Measurements from ENCODE around the gene SESN2. TPM values are rescaled to one million over a fixed set of nuclear protein-coding genes. Genes with fewer than 3 reads are reported as not detected.
"Not testable (repeated sequence)": the region's sequence is repeated elsewhere in the genome, so short reads cannot be mapped to it uniquely, and the experiment has no call there.

The SESN2 gene
- total RNA-seq, 1 donor from 2014 or later = 22.2 TPM

DNA sequence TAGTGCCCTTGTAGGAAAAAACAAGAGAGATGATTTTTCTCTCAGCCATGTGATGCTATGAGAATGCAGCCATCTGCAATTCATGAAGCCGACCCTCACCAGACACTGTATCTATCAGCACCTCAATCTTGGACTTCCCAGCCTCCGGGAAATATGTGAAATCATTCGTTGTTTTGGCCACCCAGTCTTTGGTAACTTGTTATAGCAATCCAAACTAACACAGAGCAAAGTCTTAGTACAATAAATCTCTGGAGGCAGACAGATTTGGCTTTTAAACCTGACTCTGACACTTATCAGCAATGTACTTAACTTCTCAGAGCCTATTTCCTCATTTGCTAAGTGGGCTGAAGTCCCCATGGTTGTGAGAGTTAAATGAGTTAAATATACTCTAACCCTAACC lies 64.4 kb downstream of the SESN2 start:
- Mint-ChIP-seq H3K4me3 (ENCODE audit: low read depth) (no peak overlapping the region), H3K9me3 (ENCODE audit: low read depth) (no peaks in the 10 kb centered on the region), H3K4me1 (ENCODE audit: low read depth) (peaks cover 16% of the 10 kb centered on the region), H3K36me3 (ENCODE audit: insufficient read depth) (no peaks in the 10 kb centered on the region), H3K27ac (peak overlapping the region; percentile 8), H3K27me3 (no peaks in the 10 kb centered on the region)
- DNase-seq (ENCODE audit: low spot score, unreplicated experiment) = no peak
- TF ChIP-seq, protein P1, sequence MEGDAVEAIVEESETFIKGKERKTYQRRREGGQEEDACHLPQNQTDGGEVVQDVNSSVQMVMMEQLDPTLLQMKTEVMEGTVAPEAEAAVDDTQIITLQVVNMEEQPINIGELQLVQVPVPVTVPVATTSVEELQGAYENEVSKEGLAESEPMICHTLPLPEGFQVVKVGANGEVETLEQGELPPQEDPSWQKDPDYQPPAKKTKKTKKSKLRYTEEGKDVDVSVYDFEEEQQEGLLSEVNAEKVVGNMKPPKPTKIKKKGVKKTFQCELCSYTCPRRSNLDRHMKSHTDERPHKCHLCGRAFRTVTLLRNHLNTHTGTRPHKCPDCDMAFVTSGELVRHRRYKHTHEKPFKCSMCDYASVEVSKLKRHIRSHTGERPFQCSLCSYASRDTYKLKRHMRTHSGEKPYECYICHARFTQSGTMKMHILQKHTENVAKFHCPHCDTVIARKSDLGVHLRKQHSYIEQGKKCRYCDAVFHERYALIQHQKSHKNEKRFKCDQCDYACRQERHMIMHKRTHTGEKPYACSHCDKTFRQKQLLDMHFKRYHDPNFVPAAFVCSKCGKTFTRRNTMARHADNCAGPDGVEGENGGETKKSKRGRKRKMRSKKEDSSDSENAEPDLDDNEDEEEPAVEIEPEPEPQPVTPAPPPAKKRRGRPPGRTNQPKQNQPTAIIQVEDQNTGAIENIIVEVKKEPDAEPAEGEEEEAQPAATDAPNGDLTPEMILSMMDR (IDR thresholded peaks at IDR 0.05; ENCODE audit: unreplicated experiment) = no peak

DNA sequence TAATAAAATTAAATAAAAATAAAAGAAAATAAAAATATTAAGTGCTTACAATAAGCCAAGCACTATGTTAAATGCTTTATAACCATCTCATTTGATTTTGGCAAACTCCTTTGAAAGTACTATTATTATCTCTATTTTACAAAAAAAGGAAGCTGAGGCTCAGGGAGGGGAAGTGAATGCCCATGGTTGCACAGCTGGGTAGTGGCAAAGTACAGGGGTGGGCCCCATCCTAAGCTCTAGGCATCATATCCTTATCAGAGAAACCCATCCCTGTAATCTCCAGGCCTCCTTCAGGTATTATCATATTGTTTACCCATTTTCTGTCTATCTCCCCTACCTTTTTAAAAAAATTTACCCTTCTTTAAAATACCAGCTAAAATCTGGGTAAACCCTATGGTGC lies 67.2 kb downstream of the SESN2 start:
- DNase-seq (ENCODE audit: low spot score, unreplicated experiment) = no peak
- no peak overlapping the region for H3K27ac Mint-ChIP-seq
- peaks cover under 1% of the 10 kb centered on the region for H3K36me3 Mint-ChIP-seq (ENCODE audit: insufficient read depth)
- H3K4me1 Mint-ChIP-seq (ENCODE audit: low read depth) = peaks cover 20% of the 10 kb centered on the region
- no peaks in the 10 kb centered on the region for H3K9me3 Mint-ChIP-seq (ENCODE audit: low read depth)
- TF ChIP-seq, protein P1 (IDR thresholded peaks at IDR 0.05; ENCODE audit: unreplicated experiment) = no peak
- H3K4me3 Mint-ChIP-seq (ENCODE audit: low read depth) = no peak overlapping the region
- H3K27me3 Mint-ChIP-seq = no peaks in the 10 kb centered on the region

DNA sequence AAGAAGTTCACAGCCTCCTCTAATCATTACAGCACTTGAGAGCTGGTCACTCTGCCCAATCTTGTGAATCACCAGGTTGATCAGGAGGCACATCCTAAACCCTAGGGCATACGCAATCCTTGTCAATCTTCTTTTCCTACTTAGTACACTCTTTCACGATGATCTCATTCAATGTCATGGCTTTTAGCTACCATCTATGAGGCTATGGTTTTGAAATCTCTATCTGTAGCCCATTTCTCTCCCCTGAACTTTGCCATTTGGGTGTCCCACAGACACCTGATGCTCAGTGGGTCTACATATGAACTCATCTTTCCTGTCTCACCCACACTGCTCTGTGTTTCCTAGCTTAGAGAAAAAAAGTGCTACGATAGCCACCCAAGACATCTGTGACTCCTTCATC lies 67.7 kb downstream of the SESN2 start:
- Mint-ChIP-seq H3K27ac (no peak overlapping the region), H3K4me3 (ENCODE audit: low read depth) (no peak overlapping the region), H3K4me1 (ENCODE audit: low read depth) (peaks cover 19% of the 10 kb centered on the region), H3K36me3 (ENCODE audit: insufficient read depth) (peaks cover 1% of the 10 kb centered on the region), H3K27me3 (no peaks in the 10 kb centered on the region), H3K9me3 (ENCODE audit: low read depth) (no peaks in the 10 kb centered on the region)
- TF ChIP-seq, protein P1 (IDR thresholded peaks at IDR 0.05; ENCODE audit: unreplicated experiment) = no peak
- DNase-seq (ENCODE audit: low spot score, unreplicated experiment) = no peak

DNA sequence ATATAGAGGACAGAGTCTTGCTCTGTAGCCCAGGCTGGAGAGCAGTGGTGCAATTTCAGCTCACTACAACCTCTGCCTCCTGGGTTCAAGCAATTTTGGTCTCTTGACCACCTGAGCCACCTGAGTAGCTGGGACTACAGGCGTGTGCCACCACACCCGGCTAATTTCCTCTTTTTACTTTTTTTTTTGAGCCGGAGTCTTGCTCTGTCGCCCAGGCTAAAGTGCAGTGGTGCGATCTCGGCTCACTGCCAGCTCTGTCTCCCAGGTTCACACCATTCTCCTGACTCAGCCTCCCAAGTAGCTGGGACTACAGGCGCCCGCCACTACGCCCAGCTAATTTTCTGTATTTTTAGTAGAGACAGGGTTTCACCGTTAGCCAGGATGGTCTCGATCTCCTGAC lies 68.1 kb downstream of the SESN2 start:
- Mint-ChIP-seq H3K4me1 (ENCODE audit: low read depth) (peaks cover 17% of the 10 kb centered on the region), H3K4me3 (ENCODE audit: low read depth) (peak overlapping the region; percentile 94)
- H3K9me3 Mint-ChIP-seq (ENCODE audit: low read depth); H3K36me3 Mint-ChIP-seq (ENCODE audit: insufficient read depth); DNase-seq (ENCODE audit: low spot score, unreplicated experiment); H3K27ac Mint-ChIP-seq; H3K27me3 Mint-ChIP-seq: not testable (repeated sequence)

DNA sequence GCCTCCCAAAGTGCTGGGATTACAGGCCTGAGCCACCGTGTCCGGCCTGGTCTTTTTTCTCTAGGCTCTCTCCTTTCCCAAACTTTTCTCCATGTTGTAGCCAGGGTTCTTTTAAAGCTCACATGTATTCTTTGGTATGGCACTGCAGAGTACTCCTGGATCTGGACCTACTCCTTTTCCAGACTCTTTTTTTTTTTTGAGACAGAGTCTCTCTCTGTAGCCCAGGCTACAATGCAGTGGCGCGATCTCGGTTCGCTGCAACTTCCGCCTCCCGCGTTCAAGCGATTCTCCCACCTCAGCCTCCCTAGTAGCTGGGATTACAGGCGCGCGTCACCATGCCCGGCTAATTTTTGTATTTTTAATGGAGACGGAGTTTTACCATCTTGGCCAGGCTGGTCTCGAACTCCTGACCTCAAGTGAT lies 68.9 kb downstream of the SESN2 start:
- peaks cover 8% of the 10 kb centered on the region for H3K36me3 Mint-ChIP-seq (ENCODE audit: insufficient read depth)
- H3K9me3 Mint-ChIP-seq (ENCODE audit: low read depth) = no peaks in the 10 kb centered on the region
- H3K4me1 Mint-ChIP-seq (ENCODE audit: low read depth) = peaks cover 16% of the 10 kb centered on the region
- TF ChIP-seq, protein P1 (IDR thresholded peaks at IDR 0.05; ENCODE audit: unreplicated experiment) = no peak
- peak overlapping the region; percentile 94 for H3K4me3 Mint-ChIP-seq (ENCODE audit: low read depth)
- peak overlapping the region; percentile 98 for H3K27ac Mint-ChIP-seq
- DNase-seq (ENCODE audit: low spot score, unreplicated experiment) = no peak
- no peaks in the 10 kb centered on the region for H3K27me3 Mint-ChIP-seq

DNA sequence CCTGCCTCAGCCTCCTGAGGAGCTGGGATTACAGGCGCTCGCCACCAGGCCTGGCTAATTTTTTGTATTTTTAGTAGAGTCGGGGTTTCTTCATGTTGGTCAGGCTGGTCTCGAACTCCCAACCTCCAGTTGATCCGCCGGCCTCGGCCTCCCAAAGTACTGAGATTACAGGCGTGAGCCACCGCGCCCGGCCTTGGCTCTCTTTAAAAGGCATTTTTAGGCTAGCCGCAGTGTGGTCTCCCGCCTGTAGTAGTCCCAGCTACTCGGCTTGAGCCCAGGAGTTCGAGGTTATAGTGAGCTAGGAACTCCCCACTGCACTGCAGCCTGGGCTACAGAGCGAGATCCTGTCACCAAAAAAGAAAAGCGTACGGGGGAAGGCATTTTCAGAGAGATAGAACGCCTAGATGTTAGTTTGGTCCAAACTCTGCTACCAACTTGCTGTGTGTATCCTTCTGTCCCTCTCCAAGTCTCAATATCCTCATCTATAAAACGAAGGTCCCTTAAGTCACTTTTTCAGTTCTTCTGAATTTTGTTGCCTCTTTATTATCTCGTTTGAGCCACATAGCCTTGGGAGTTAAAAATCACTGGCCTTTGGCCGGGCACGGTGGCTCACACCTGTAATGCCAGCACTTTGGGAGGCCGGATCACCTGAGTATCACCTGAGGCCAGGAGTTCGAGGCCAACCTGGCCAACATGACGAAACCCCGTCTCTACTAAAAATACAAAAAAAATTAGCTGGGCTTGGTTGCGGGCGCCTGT lies 70.3 kb downstream of the SESN2 start:
- H3K27me3 Mint-ChIP-seq = no peaks in the 10 kb centered on the region
- H3K4me1 Mint-ChIP-seq (ENCODE audit: low read depth) = peaks cover 9% of the 10 kb centered on the region
- peak overlapping the region; percentile 94 for H3K4me3 Mint-ChIP-seq (ENCODE audit: low read depth)
- no peak for DNase-seq (ENCODE audit: low spot score, unreplicated experiment)
- TF ChIP-seq, protein P1 (IDR thresholded peaks at IDR 0.05; ENCODE audit: unreplicated experiment) = peak; percentile 26
- no peaks in the 10 kb centered on the region for H3K9me3 Mint-ChIP-seq (ENCODE audit: low read depth)
- H3K27ac Mint-ChIP-seq = peak overlapping the region; percentile 98
- peaks cover 12% of the 10 kb centered on the region for H3K36me3 Mint-ChIP-seq (ENCODE audit: insufficient read depth)

All from progenitor cell of endocrine pancreas (in vitro differentiated cells).